SU-DHL-6 (cell line): ENCODE data around the gene PDIA5.

ENCODE experiments used
- H2AFZ ChIP-seq: fragments of 200-600 bp; sonication (generic); 2 replicates; pipeline ENCODE4 v1.6.1; 2014; ENCODE audit warnings: low read depth, mild to moderate bottlenecking, moderate library complexity, mixed read lengths, antibody characterized with exemption, low read length; ENCODE audit not compliant: severe bottlenecking
- H3F3A ChIP-seq: fragments of 200-600 bp; shearing (Covaris generic); 2 replicates; pipeline ENCODE4 v1.6.0; 2016; ENCODE audit warnings: antibody characterized with exemption, mild to moderate bottlenecking; ENCODE audit not compliant: insufficient read depth
- H3K27ac ChIP-seq: fragments of 200-600 bp; sonication (generic); 2 replicates; pipeline ENCODE4 v1.5.1; 2016; ENCODE audit warnings: low read depth, mild to moderate bottlenecking, low read length, moderate library complexity, mixed read lengths
- H3K27me3 ChIP-seq: fragments of 200-600 bp; sonication (generic), shearing (Covaris generic); 2 replicates; pipeline ENCODE4 v1.6.0; 2014; ENCODE audit warnings: mild to moderate bottlenecking, low read length
- H3K36me3 ChIP-seq: fragments of 200-600 bp; sonication (generic); 2 replicates; pipeline ENCODE4 v1.6.1; 2014; ENCODE audit warnings: mild to moderate bottlenecking, low read length, mixed read lengths
- H3K4me2 ChIP-seq: fragments of 300-600, 200-600 bp; shearing (Covaris generic), sonication (generic); 2 replicates; pipeline ENCODE4 v1.6.0; 2014; ENCODE audit warnings: low read length, low read depth, mild to moderate bottlenecking; ENCODE audit not compliant: poor library complexity, severe bottlenecking
- H3K4me3 ChIP-seq: fragments of 200-600 bp; sonication (generic); 2 replicates; pipeline ENCODE4 v1.5.1; 2014; ENCODE audit warnings: antibody characterized with exemption, low read length, mild to moderate bottlenecking, mixed read lengths; ENCODE audit not compliant: insufficient read depth, poor library complexity, severe bottlenecking
- H3K79me2 ChIP-seq: fragments of 200-600 bp; sonication (generic); 2 replicates; pipeline ENCODE4 v1.6.1; 2014; ENCODE audit warnings: mild to moderate bottlenecking, low read length, moderate library complexity; ENCODE audit not compliant: insufficient read depth
- H3K9ac ChIP-seq: fragments of 200-600 bp; sonication (generic); 2 replicates; pipeline ENCODE4 v1.7.0; 2014; ENCODE audit warnings: mild to moderate bottlenecking, low read length
- H3K9me2 ChIP-seq: fragments of 200-600 bp; sonication (generic); replicated peaks from 2 replicates; pipeline ENCODE4 v1.6.1; 2014; ENCODE audit warnings: low read length; ENCODE audit not compliant: insufficient read depth
- H3K9me3 ChIP-seq: fragments of 200-600 bp; sonication (generic); 2 replicates; pipeline ENCODE4 v1.6.1; 2014; ENCODE audit warnings: low read length, mixed read lengths; ENCODE audit not compliant: insufficient read depth
- H4K20me1 ChIP-seq: fragments of 200-600 bp; sonication (generic); 2 replicates; pipeline ENCODE4 v1.6.1; 2014; ENCODE audit warnings: low read depth, mild to moderate bottlenecking, antibody characterized with exemption, low read length, moderate library complexity, mixed read lengths
- CTCF ChIP-seq: fragments of 200-600 bp; sonication (generic); IDR thresholded peaks from one replicate; pipeline ENCODE4 v1.5.1; 2017; ENCODE audit warnings: antibody characterized with exemption, mild to moderate bottlenecking, low read length, moderate library complexity; ENCODE audit not compliant: insufficient read depth, poor library complexity, severe bottlenecking
- EZH2phosphoT487 ChIP-seq: fragments of 200-600 bp; sonication (generic), shearing (Covaris generic); conservative IDR thresholded peaks from 2 replicates; pipeline ENCODE4 v1.6.1; 2018; ENCODE audit warnings: mild to moderate bottlenecking, antibody characterized with exemption, low read length, moderate library complexity, mixed read lengths

Gene PDIA5

GRCh38 chr3:123113889-123114450, 47.1 kb downstream of the PDIA5 start:
- Histone ChIP-seq H3K9me3 (no peaks in the 10 kb centered on the region), H3K36me3 (no peaks in the 10 kb centered on the region)

GRCh38 chr3:123116116-123116515, 49.3 kb downstream of the PDIA5 start:
- Histone ChIP-seq H3K9me2 (no peaks in the 10 kb centered on the region), H3K36me3 (no peaks in the 10 kb centered on the region), H3K4me2 (no peak overlapping the region)

More at GRCh38 chr3:123113889-123114450, 47.1 kb downstream of the PDIA5 start:
- Histone ChIP-seq H3K4me2 (no peak overlapping the region), H3K79me2 (no peaks in the 10 kb centered on the region), H3F3A (no peaks in the 10 kb centered on the region), H3K9me2 (no peaks in the 10 kb centered on the region), H4K20me1 (no peaks in the 10 kb centered on the region), H3K27ac (no peak overlapping the region), H3K4me3 (no peak overlapping the region), H3K9ac (no peak overlapping the region), H2AFZ (no peak overlapping the region), H3K27me3 (no peaks in the 10 kb centered on the region)
- no peak for TF ChIP-seq CTCF
- no peak for TF ChIP-seq EZH2phosphoT487

DNA sequence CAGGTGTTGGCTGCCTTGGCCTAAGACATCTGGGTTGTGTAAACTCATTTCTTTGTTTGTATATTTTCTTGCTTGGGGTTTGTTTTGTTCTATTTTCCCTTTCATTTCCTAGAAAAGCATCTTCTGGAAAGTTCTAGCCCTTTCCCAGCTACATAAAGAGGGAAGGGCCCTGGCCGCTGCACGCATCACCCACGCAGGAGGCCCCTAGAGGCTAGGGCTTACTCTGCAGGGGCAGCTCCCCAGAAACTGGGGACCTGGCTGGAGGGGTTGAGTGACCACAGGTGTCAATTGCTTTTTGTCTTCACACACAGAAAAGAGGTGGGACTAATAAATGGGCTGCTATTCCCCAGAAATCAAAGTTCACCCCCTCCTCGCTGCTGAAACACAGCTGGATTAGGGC, 52.6 kb downstream of the PDIA5 start:
- TF ChIP-seq CTCF: no peak
- TF ChIP-seq EZH2phosphoT487: no peak
- Histone ChIP-seq H3F3A (no peaks in the 10 kb centered on the region), H2AFZ (no peak overlapping the region), H3K4me2 (no peak overlapping the region), H3K9me2 (no peaks in the 10 kb centered on the region), H3K36me3 (no peaks in the 10 kb centered on the region), H3K27me3 (no peaks in the 10 kb centered on the region), H3K27ac (no peak overlapping the region), H3K9ac (no peak overlapping the region), H3K9me3 (no peaks in the 10 kb centered on the region), H4K20me1 (no peaks in the 10 kb centered on the region), H3K4me3 (no peak overlapping the region), H3K79me2 (no peaks in the 10 kb centered on the region)

More at GRCh38 chr3:123116116-123116515, 49.3 kb downstream of the PDIA5 start:
- Histone ChIP-seq H4K20me1 (no peaks in the 10 kb centered on the region), H3K27ac (no peak overlapping the region), H3K9ac (no peak overlapping the region), H3F3A (no peaks in the 10 kb centered on the region), H3K79me2 (no peaks in the 10 kb centered on the region), H3K27me3 (no peaks in the 10 kb centered on the region), H3K4me3 (no peak overlapping the region), H2AFZ (no peak overlapping the region), H3K9me3 (no peaks in the 10 kb centered on the region)
- TF ChIP-seq CTCF (no peak), EZH2phosphoT487 (no peak)
